Activated gamma-delta T cell treated with anti-CD3 and anti-CD28 coated beads, Interleukin-2, amount 50 U/mL, for 16 hours (primary cell): ENCODE measurements around the gene OSBP.
"Not testable (repeated sequence)": the region's sequence is repeated elsewhere in the genome, so short reads cannot be mapped to it uniquely, and the experiment has no call there.

Experiments used
- DNase-seq: peaks from one replicate; pipeline ENCODE4 v3.0.0-alpha.2; 2020; ENCODE audit warnings: low read depth

Gene OSBP

GRCh38 chr11:59615637-59616395 is at the start of gene OSBP:
Gene OSBP (minus strand): TSS chr11:59615774. CDS start chr11:59615664, 110 bp downstream.
- DNase-seq: peak; percentile 97

- DNase-seq: no peak
These were observed 45.0 kb upstream of the OSBP start for GRCh38 chr11:59660621-59661020.

- DNase-seq: no peak
These were observed 44.4 kb upstream of the OSBP start for GRCh38 chr11:59659981-59660380.

- no peak for DNase-seq
These were observed 42.5 kb upstream of the OSBP start for GRCh38 chr11:59658036-59658435.

- DNase-seq: no peak
These were observed 39.3 kb upstream of the OSBP start for GRCh38 chr11:59654893-59655292.

GRCh38 chr11:59647245-59647980 is 31.8 kb upstream of the OSBP start:
- DNase-seq: no peak

- no peak for DNase-seq
These were observed 29.0 kb upstream of the OSBP start for GRCh38 chr11:59644528-59644927.

- no peak for DNase-seq
These were observed 27.8 kb upstream of the OSBP start for GRCh38 chr11:59643390-59643789.

- DNase-seq: no peak
These were observed 25.6 kb upstream of the OSBP start for GRCh38 chr11:59641156-59641555.

GRCh38 chr11:59630493-59630892 is 14.9 kb upstream of the OSBP start:
- DNase-seq: no peak

GRCh38 chr11:59629996-59630395 is 14.4 kb upstream of the OSBP start:
- DNase-seq: no peak

- not testable (repeated sequence) for DNase-seq
These were observed 11.4 kb upstream of the OSBP start for GRCh38 chr11:59626969-59627368.

- DNase-seq: no peak
These were observed 10.1 kb upstream of the OSBP start for GRCh38 chr11:59625703-59626102.

GRCh38 chr11:59617876-59618275 is 2.3 kb upstream of the OSBP start:
- DNase-seq: no peak

GRCh38 chr11:59616396-59616982 is 915 bp upstream of the OSBP start:
- DNase-seq: no peak

- peak; percentile 35 for DNase-seq
These were observed 396 bp downstream of the OSBP start for GRCh38 chr11:59615120-59615636.

- DNase-seq: no peak
These were observed 1.1 kb downstream of the OSBP start for GRCh38 chr11:59614277-59615119.

GRCh38 chr11:59611570-59612565 is 3.7 kb downstream of the OSBP start:
- DNase-seq: no peak

- no peak for DNase-seq
These were observed 5.3 kb downstream of the OSBP start for GRCh38 chr11:59610289-59610688.

- DNase-seq: no peak
These were observed 7.7 kb downstream of the OSBP start for GRCh38 chr11:59607703-59608454.
